ENCODE data around the gene AKT3.
"Not testable (repeated sequence)": the region's sequence is repeated elsewhere in the genome, so short reads cannot be mapped to it uniquely, and the experiment has no call there.

The AKT3 gene

DNA sequence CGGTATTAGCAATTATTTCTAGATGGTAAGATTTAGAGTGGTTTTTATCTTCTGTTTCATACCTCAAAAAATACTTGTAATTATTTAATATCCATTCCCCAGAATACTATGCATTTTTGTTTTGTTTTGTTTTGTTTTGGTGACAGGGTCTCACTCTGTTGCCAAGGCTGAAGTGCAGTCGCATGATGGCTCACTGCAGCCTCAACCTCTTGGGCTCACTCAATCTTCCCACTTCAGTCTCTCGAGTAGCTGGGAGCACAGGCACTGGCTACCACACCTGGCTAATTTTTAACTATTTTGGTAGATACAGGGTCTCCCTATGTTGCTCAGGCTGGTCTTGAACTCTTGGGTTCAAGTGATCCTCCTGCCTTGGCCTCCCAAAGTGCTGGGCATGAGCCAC is 252.7 kb downstream of the AKT3 start:
- no peak for DNase-seq (ENCODE audit: low spot score)

DNA sequence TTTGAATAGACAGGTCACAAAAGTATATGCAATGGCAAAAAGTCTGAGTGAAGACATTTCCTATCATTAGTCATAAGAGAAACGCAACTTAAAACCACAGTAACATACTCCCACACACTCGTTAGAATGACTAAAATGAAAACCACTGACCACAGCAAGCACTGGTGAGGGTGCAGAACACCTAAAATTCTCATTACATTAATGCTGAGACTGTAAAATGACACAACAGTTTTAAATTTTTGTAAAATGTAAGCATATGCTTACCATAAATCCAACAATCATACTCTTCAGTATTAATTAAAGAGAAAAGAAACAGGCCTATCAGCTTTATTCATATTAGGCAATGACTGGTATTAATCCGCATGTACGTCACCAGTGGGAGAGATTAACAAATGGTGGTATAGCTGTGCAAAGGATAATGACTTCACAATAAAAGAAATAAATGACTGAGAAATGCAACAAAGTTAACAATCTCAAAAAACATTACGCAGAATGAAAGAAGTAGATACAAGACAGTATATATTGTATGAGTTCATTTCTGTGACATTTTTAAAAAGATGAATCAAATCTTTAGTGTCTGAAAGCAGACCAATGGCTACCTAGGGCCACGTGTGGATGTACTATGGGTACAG is 253.5 kb downstream of the AKT3 start:
- peak; percentile 23 for DNase-seq (ENCODE audit: low spot score)

DNA sequence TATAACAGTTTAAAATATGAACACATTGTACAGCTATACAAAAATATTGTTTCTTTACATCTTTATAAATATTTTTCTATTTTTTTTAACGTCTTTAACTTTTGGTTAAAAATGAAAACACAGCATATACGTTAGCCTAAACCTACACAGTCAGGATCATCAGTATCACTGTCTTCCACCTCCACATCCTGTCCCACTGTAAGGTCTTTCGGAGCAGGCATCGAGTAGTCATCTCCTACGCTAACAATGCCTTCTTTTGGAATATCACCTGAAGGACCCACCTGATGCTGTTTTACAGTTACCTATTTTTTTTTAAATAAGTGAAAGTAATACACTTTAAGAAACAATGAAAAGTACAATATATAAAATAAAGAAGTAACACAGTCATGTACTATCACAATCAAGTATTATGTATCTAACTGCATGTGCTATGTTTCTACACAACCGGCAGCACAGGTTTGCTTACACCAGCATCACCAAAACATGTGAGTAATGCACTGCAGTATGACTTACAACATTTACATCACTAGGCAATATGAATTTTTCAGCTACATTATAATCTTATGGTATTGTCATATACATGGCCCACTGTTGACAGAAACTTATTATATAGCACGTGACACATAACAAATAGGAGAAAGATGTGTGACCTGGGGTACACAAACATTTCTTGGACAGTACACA is 254.4 kb downstream of the AKT3 start:
- DNase-seq (ENCODE audit: low spot score): no peak

DNA sequence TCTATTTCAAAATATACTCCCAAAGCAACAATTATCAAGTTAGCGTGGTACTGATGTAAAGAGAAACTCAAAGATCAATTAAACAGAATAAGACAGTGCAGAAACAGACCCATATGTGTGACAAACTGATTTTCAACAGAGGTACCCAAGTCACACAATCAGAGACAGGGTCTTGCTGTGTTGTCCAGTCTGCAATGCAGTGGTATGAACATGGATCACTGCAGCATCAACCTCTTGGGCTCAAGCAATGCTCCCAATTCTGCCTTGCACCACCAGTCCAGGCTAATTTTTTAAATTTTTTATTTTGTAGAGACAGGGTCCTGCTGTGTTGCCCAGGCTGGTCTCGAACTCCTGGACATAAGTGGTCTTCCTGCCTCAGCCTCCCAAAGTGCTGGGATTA is 255.6 kb downstream of the AKT3 start:
- no peak for DNase-seq (ENCODE audit: low spot score)

DNA sequence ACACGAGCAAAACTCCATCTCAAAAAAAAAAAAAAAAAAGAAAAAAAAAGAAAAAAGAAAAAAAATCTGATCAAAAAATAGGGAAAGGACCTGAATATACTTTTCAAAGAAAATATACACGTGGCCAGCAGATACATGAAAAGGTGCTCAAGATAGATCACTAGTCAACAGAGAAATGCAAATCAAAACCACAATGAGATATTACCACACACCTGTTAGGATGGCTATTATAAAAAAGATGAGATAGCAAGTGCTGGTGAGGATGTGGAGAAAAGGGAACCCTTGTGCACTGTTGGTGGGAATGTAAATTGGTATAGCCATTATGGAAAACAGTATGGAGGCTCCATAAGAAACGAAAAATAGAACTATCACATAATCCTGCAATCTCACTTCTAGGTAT is 260.8 kb downstream of the AKT3 start:
- DNase-seq (ENCODE audit: low spot score): not testable (repeated sequence)

DNA sequence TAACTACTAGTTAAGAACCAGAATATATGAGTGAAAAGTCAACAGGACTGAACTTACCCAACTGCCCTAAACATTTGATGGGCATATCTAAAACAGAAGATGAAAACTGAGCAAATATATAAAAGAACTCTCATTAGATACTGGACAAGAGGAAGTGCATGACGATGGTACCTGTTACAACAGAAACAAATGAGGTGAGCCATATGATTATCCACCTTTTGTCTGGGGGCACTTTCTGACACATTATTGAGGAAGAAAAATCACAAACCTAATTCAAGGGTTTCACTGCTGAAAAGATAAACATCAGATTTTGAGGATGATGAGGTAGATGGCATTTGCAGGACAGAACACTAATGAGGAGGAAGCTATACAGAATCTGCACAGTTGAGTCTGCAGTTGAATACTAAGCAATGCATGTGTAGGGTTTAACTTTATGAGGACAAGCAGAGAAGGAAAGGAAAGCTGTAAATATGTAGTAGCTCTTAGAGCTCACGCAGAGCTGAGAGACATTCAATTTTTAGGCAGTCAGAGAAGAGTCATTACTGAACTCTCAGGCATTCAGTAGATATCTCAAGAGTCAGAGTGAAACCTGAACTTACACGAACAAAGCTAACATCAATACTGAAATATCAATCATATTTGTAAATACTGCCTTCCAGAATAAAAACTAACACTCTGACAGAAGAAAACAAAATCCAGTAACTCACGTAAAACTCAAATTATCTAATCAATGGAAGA is 262.1 kb downstream of the AKT3 start:
- no peak for DNase-seq (ENCODE audit: low spot score)

DNA sequence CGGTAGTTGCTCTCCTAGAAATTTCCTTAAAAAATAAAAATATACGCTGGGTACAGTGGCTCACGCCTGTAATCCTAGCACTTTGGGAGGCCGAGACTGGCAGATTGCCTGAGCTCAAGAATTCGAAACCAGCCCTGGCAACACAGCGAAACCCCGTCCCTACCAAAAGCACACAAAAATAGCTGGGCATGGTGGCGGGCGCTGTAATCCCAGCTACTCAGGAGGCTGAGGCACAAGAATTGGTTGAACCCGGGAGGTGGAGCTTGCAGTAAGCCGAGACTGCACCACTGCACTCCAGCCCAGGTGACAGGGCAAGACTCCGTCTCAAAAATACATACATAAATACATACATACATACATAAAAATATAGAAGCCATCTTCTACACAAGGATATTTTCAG is 262.8 kb downstream of the AKT3 start:
- DNase-seq (ENCODE audit: low spot score): no peak

DNA sequence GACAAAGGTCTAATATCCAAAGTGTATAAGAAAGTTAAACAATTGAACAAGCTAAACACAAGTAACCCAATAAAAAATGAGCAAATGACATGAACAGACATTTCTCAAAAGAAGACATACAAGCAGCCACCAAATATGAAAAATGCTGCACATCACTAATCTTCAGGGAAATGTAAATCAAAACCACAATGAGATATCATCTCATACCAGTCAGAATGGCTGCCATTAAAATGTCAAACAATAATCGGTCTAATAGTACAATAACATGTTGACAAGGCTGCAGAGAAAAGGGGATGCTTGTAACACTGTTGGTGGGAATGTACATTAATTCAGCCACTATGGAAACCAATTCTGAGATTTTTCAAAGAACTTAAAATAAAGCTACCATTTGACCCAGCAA is 264.1 kb downstream of the AKT3 start:
- no peak for DNase-seq (ENCODE audit: low spot score)

DNA sequence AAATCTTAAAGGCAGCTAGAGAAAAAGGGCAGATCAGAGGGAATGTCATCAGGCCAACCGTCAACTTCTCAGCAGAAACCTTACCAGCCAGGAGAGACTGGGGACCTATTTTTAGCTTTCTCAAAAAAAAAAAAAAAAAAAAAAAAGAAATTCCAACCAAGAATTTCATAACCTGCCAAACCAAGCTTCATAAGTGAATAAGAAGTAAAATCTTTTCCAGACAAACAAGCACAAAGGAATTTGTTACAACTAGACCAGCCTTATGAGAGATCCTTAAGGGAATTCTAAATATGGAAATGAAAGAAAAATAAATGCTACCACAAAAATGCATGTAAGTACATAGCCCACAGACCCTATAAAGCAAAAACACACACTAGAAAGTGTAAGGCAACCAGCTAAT is 267.7 kb downstream of the AKT3 start:
- DNase-seq (ENCODE audit: low spot score): no peak

DNA sequence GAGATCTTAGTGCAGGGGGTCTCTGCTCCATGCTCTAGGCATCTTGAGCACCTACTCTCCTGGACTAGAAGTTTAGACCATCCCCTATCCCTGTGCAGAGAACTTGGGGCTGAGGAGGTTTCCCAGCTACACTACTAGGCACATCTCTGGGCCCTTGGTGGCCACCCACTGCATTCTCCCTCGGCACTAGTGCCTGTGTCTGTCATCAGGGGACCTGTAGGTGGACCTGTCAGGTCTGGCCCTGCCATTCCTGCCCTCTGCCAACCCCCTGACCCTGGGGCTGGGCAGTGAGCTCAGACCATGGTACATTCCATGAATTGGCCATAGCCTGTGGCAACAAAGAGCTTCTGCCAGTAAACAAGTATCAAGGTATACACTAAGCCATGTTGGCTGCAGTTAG is 269.1 kb downstream of the AKT3 start:
- DNase-seq (ENCODE audit: low spot score): no peak

DNA sequence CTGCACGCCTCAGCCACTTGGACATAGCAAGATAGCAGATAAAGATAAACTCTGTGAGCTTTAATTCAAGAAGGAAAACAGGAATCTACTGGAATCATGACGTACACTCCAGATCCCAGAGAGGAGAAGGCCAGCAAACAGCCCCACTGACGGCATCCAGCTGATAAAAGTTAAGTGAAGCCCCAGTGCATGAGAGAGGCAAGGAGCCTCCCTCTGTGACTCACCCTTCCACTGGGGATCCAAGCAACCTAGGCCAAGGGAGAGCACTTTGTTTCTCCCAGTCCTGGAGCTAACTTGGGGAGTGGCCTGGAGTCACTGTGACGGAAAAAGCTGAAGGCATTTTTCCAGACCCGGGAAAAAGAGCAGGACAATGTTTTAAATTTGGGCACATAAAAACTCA is 270.0 kb downstream of the AKT3 start:
- DNase-seq (ENCODE audit: low spot score): no peak

DNA sequence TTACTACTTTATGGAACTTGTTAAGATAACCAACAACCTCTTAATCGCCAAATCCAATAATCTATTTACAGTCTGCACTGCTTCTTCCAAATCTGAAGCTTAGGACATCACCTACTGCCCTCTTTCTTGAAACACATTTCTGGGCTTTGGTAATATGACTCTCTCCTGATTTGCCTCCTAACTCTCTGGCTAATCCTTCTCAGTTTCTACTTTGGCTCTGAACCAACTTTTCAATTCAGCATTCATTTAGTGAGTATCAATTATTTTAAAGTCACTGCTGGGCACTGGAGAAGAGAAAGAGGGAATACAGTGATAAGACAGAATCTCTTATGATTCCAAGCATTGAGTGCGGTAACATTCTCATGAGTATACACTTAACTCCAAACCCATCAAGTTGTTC is 275.0 kb downstream of the AKT3 start:
- DNase-seq (ENCODE audit: low spot score): no peak

DNA sequence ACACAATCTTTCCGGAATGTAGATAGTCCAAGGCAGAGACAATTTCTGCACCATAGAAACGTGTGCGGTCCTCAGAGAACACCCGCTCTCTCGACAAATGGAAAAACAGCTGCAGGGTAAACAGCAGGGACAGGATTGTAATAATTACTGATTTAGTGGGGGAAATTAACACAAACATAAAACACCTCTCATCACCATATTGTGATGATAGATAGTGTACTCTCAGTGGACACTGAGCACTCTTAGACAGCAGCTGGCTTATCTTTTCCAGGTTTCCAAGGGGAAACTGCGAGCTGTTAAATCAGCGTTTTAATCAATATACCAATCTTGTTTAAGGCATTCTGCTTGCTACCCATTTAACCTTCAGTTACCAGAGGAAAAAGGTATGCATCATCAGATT is 277.1 kb downstream of the AKT3 start:
- no peak for DNase-seq (ENCODE audit: low spot score)

DNA sequence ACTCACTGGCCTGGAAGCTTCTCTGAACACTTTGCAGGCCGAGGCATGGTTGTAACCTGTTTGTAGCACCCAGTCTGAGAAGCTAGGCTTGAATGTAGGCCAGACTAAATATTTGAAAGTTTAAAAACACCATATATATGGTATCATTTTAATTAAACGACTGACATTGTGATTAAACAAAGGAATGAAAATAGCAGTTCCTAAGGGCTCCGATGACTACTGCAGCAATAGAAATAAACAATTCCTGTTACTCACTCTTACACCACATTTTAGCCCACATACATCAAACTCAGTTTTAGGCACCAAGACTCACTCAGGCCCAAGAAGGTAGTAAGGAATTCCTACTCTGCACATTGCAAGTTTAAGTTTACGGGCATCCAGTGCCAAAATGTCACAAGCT is 281.2 kb downstream of the AKT3 start:
- DNase-seq (ENCODE audit: low spot score): no peak

DNA sequence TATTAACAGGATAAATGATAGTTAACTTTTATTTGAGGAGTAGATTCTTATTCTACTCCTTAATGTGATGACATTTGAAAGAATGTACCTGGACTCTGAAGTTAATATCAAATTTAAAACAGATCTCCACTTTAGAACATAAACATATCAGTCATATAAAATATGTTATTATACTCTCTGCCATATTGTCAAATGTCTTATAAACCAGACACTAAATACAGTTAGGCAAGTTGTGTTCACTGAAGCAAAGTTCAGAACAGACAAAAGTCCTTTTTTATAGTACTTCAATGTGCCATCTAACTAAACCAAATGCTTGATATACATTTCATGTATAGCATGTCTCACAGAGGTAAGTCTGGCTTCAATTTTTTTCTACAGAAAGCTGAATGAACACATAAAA is 285.2 kb downstream of the AKT3 start:
- DNase-seq (ENCODE audit: low spot score): no peak

DNA sequence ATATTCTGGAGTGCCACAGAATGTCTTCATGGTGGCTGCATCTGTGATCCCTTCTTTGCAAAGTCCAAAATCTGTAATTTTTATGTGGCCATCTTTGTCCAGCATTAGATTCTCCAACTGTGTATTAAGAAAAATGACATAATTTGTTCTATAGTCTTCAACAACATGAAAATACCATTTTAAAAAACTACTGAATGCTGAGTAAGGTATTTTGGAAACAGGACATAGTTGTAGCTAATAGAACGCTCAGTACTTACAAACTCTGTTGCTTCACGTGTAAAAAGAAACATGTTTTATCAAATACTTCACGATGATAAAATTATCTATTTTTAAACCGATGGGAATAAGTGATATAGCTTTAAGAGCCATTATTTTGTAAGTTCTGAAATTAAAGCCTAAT is 286.3 kb downstream of the AKT3 start:
- DNase-seq (ENCODE audit: low spot score): no peak

DNA sequence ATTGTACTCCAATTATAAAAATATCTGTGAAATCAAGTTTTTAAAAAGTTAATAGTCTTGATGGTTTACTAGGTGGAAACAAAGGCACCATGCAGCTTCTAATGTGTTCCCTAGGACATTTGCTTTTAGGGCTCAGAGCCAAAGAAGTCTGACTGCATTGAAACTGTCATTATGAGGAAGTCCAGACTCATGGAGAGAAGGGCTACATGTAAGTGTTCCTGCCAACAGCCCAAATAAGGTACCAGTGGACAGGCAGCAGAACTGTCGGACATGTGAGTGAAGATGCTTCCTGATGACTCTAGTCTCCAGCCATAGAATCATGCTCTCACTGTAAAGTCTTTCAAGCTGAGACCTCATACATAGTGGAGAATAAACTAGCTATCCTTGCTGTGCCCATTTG is 287.6 kb downstream of the AKT3 start:
- no peak for DNase-seq (ENCODE audit: low spot score)

DNA sequence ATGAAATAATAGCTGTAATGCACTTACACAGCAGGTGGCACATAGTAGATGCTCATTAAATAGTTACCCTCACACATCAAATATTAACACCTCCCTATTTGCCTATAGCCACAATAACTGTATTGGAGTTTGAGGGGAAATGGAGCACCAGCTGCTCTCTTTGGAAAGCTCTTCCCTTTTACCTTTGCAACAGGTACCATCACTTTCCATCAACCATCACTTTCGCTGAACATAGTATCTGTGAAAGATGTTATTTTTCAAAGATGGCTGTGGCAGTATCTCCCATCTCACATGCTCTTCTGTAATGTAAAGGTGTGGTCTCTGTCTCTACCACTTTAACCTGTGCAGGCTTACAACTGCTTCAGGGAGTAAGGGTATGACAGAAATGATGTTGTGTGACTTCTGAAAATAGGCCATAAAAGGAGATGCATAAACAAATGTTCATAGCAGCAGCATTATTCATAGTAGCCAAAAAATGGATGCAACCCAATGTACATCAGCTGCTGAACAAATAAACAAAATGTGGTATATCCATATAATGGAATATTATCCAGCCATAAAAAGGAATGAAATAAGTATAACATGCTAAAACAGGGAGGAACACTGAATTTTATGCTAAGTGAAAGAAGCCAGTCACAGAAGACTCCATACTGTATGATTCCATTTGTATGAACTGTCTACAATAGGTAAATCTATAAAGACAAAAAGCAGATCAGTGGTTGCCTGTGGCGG is 288.3 kb downstream of the AKT3 start:
- DNase-seq (ENCODE audit: low spot score): no peak

DNA sequence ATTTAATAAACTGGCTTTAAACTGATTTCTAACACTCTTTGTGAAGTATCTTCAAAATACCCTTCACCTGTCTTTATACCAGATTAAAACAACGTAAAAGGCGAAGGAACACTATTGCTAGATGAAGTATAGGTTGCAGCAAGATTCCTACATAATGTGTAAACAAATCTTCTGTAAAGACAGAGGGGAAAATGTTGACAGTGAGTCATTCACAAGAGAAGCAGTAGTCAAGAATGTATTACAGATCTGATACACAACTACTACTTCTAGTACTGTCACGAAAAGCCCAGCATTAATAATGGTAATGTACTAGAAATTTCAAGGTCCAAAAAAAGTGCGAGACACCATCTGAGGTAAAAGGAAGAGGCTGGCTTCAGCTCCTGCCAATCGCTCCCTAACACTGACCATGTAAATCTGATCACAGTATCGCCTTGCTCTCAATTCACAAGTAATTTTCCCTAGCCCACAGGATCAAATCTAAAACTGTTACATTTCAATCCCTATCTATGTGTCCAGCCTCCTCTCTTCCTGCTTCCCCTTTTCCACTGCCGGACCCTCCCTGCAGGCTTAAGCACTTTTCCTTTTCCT is 290.4 kb downstream of the AKT3 start:
- DNase-seq (ENCODE audit: low spot score): no peak

DNA sequence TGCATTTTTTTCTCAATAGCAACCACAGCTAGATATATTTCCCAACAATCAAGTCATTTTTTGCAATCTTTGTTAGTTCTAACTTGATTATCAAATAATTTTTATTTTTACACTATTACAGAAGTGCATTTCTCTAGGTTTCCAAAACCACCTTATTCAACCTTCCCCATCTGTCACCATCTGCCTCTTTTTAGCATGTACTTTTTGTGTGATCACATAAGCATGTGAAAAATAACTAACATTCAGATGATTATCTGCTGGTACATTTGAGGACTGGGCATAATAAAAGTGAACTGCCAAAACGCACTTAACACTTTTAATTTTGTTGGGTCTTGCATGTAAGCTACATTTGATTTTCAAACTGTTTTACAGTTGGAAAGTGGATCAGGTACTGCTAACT is 291.5 kb downstream of the AKT3 start:
- DNase-seq (ENCODE audit: low spot score): no peak

DNA sequence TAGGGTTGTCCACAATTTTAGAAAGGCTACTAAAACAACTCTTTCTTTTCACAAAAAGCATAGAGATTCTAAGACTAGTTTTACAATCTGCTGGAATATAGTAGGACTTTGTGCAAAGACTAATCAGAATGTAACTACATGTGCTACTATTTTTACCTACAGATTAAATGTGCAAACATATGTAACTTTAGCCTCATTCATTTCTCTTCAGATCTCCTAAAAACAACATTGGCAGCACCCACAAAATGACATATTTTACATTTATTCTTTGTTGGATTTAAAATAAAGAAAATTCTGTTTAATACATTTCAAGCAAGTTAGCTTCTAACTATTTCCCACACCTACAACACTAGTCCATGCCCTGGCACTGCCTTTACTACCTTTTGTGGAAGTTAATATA is 292.2 kb downstream of the AKT3 start:
- DNase-seq (ENCODE audit: low spot score): no peak

DNA sequence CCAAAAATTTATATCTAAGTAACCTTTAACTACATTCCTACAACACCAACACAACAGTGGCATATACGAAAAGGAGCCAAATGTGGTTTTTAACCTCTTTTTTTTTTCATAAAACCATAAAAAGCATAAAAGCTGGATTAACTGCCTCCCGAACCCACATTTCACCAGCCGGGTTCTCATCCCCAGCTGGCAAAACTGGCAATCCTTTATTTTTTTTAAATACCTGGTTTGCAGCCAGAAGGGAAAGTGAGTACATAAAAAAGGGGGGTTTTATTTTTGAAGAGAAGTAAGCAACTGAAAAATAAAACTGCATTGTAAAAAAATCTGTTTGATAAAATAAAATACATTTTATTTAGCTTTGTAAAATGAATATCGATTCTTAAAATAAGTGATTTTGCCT is 295.4 kb downstream of the AKT3 start:
- DNase-seq (ENCODE audit: low spot score): no peak

DNA sequence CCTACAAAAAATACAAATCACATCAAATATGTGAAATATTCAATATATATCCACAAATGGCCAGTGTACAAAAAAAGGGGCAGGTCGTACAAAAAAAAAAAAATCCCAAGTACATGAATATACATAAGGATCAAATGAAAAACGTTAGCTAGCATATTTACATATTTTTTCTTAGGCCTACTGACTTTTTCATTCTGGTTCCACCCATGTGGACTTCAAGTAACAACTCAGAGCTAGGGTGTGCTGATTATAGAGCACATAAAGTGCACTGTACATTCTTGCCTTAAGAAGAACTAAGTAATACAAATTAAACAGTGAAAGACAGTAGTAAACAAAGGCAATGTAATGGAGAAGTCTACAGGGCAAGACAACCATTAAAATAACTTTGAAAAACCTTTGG is 297.0 kb downstream of the AKT3 start:
- DNase-seq (ENCODE audit: low spot score): no peak

All from CD4-positive, alpha-beta T cell treated with Interleukin-6 at 100 ng/mL for 8 hours (primary cell).